IMR-90 (cell line): ENCODE results near the gene PCDHB12. TPM values are rescaled to one million over a fixed set of nuclear protein-coding genes. Genes with fewer than 3 reads are reported as not detected.

Experiments
- ATAC-seq: fragments of 200-7000 bp; cut with Tn5 transposase; 2 replicates; pipeline ENCODE4 v1.9.1; 2020; ENCODE audit warnings: low read depth, mild to moderate bottlenecking, moderate library complexity
- BruUV-seq: library from RNA; stranded (reverse); fragments of 400-500 nt; replicated peaks from 2 replicates; lab custom pipeline; 2021; lab: Mats Ljungman, UMichigan
- CTCF ChIA-PET: fragments of 300-600 bp; formaldehyde crosslinking; extraction: SDS; loops from one replicate; lab custom pipeline; 2021; ENCODE audit warnings: antibody characterized with exemption; lab: Yijun Ruan, JAX
- POLR2A ChIA-PET: fragments of 300-600 bp; sonication (Branson Sonifier 250); formaldehyde crosslinking; loops from one replicate; lab custom pipeline; 2022; ENCODE audit warnings: antibody characterized with exemption; ENCODE audit not compliant: unreplicated experiment; lab: Charles Lee
- DNase-seq: peaks from one replicate; pipeline ENCODE4 v3.0.0; 2013
- H2AFZ ChIP-seq: replicated peaks from 2 replicates; pipeline ENCODE3; 2013; ENCODE audit warnings: low read length, mild to moderate bottlenecking; ENCODE audit not compliant: poor library complexity
- H2AK5ac ChIP-seq: 2 replicates; pipeline ENCODE4 v1.6.1; 2013; ENCODE audit warnings: low read depth, low read length, inconsistent platforms
- H2AK9ac ChIP-seq: replicated peaks from 2 replicates; pipeline ENCODE3; 2013; ENCODE audit warnings: mild to moderate bottlenecking, low read depth, low read length, moderate library complexity; ENCODE audit not compliant: poor library complexity
- H2BK120ac ChIP-seq: 2 replicates; pipeline ENCODE4 v1.6.1; 2013; ENCODE audit warnings: low read depth, low read length, inconsistent platforms
- H2BK15ac ChIP-seq: 3 replicates; pipeline ENCODE4 v1.6.1; 2013; ENCODE audit warnings: low read depth, low read length, inconsistent platforms
- H2BK20ac ChIP-seq: 2 replicates; pipeline ENCODE4 v1.6.1; 2013; ENCODE audit warnings: low read depth, mild to moderate bottlenecking, inconsistent platforms, low read length, moderate library complexity
- H2BK5ac ChIP-seq: 2 replicates; pipeline ENCODE4 v1.6.1; 2013; ENCODE audit warnings: mild to moderate bottlenecking, low read depth, low read length, inconsistent platforms; ENCODE audit not compliant: poor library complexity, severe bottlenecking
- H3K14ac ChIP-seq: replicated peaks from 2 replicates; pipeline ENCODE4 v1.6.1; 2013; ENCODE audit warnings: low read depth, low read length, inconsistent platforms
- H3K18ac ChIP-seq: 2 replicates; pipeline ENCODE4 v1.6.1; 2013; ENCODE audit warnings: low read depth, low read length, control low read depth
- H3K23ac ChIP-seq: 2 replicates; pipeline ENCODE4 v1.6.1; 2013; ENCODE audit warnings: low read depth, low read length, inconsistent platforms
- H3K27ac ChIP-seq: 2 replicates; pipeline ENCODE4 v1.5.1; 2013; ENCODE audit warnings: mild to moderate bottlenecking, control low read depth, low read length; ENCODE audit not compliant: insufficient read depth
- H3K27me3 ChIP-seq: 2 replicates; pipeline ENCODE4 v1.6.1; 2013; ENCODE audit warnings: low read length; ENCODE audit not compliant: control insufficient read depth, insufficient read depth
- H3K36me3 ChIP-seq: 2 replicates; pipeline ENCODE4 v1.6.1; 2013; ENCODE audit warnings: low read length, mixed read lengths; ENCODE audit not compliant: control insufficient read depth, insufficient read depth
- H3K4ac ChIP-seq: 2 replicates; pipeline ENCODE4 v1.6.1; 2013; ENCODE audit warnings: low read depth, low read length, inconsistent platforms
- H3K4me1 ChIP-seq: 2 replicates; pipeline ENCODE4 v1.6.1; 2013; ENCODE audit warnings: low read length, mixed read lengths; ENCODE audit not compliant: control insufficient read depth, insufficient read depth
- H3K4me2 ChIP-seq: 2 replicates; pipeline ENCODE4 v1.6.1; 2013; ENCODE audit warnings: low read depth, mild to moderate bottlenecking, control low read depth, low read length, moderate library complexity
- H3K4me3 ChIP-seq: 2 replicates; pipeline ENCODE4 v1.5.1; 2013; ENCODE audit warnings: low read depth, mild to moderate bottlenecking, control low read depth, low read length, moderate library complexity; ENCODE audit not compliant: insufficient read depth
- H3K56ac ChIP-seq: 2 replicates; pipeline ENCODE4 v1.6.1; 2013; ENCODE audit warnings: low read length, inconsistent platforms; ENCODE audit not compliant: insufficient read depth; ENCODE audit errors: extremely low read depth
- H3K79me1 ChIP-seq, 2 experiments: 2 replicates each; pipeline ENCODE4 v1.6.1; 2013; ENCODE audit warnings: low read length in 2 of 2, inconsistent platforms in 1 of 2, low read depth in 1 of 2
- H3K9ac ChIP-seq: 2 replicates; pipeline ENCODE4 v1.6.1; 2013; ENCODE audit warnings: low read depth, low read length, control low read depth
- H3K9me1 ChIP-seq: 2 replicates; pipeline ENCODE4 v1.6.1; 2013; ENCODE audit warnings: low read length, inconsistent platforms; ENCODE audit not compliant: insufficient read depth
- H3K9me3 ChIP-seq: 2 replicates; pipeline ENCODE4 v1.6.1; 2013; ENCODE audit warnings: low read length; ENCODE audit not compliant: control insufficient read depth, insufficient read depth
- H4K20me1 ChIP-seq: 2 replicates; pipeline ENCODE4 v1.6.1; 2013; ENCODE audit warnings: low read length, inconsistent platforms; ENCODE audit not compliant: insufficient read depth
- H4K5ac ChIP-seq: 2 replicates; pipeline ENCODE4 v1.6.1; 2013; ENCODE audit warnings: mild to moderate bottlenecking, low read depth, low read length, control low read depth
- H4K8ac ChIP-seq, 2 experiments: 2 replicates each; pipeline ENCODE4 v1.6.1; 2013; ENCODE audit warnings: low read depth in 2 of 2, low read length in 2 of 2, control low read depth in 1 of 2, inconsistent platforms in 1 of 2
- H4K91ac ChIP-seq: 2 replicates; pipeline ENCODE4 v1.6.1; 2013; ENCODE audit warnings: low read depth, low read length, inconsistent platforms; ENCODE audit not compliant: insufficient read depth
- BHLHE40 ChIP-seq: fragments of 150-350 bp; IDR thresholded peaks from 2 replicates; pipeline ENCODE4 v1.6.1; 2016; ENCODE audit warnings: mild to moderate bottlenecking, low read depth, low read length
- CEBPB ChIP-seq: IDR thresholded peaks from 2 replicates; pipeline ENCODE4 v1.6.1; 2012; ENCODE audit warnings: low read depth, low read length, improper control_type of control experiment
- CHD1 ChIP-seq: IDR thresholded peaks from 2 replicates; pipeline ENCODE4 v1.6.1; 2012; ENCODE audit warnings: low read depth, low read length, improper control_type of control experiment
- ELK1 ChIP-seq: fragments of 150-350 bp; IDR thresholded peaks from 2 replicates; pipeline ENCODE4 v1.6.1; 2016; ENCODE audit warnings: low read depth, mild to moderate bottlenecking, low read length, moderate library complexity, borderline replicate concordance
- FOS ChIP-seq: fragments of 150-350 bp; IDR thresholded peaks from 2 replicates; pipeline ENCODE4 v1.6.1; 2016; ENCODE audit warnings: low read depth, low read length
- MAFK ChIP-seq: IDR thresholded peaks from 2 replicates; pipeline ENCODE4 v1.6.1; 2012; ENCODE audit warnings: low read depth, low read length, improper control_type of control experiment
- MAZ ChIP-seq: IDR thresholded peaks from 2 replicates; pipeline ENCODE4 v1.6.1; 2012; ENCODE audit warnings: low read depth, mild to moderate bottlenecking, low read length, improper control_type of control experiment, moderate library complexity, borderline replicate concordance
- MXI1 ChIP-seq: IDR thresholded peaks from 2 replicates; pipeline ENCODE4 v1.6.1; 2012; ENCODE audit warnings: low read depth, mild to moderate bottlenecking, low read length, moderate library complexity, borderline replicate concordance
- NFE2L2 ChIP-seq: fragments of 150-350 bp; IDR thresholded peaks from 2 replicates; pipeline ENCODE4 v1.6.1; 2016; ENCODE audit warnings: low read depth, mild to moderate bottlenecking, low read length
- POLR2A ChIP-seq: IDR thresholded peaks from 2 replicates; pipeline ENCODE4 v1.6.1; 2012; ENCODE audit warnings: mild to moderate bottlenecking, low read depth, low read length
- RAD21 ChIP-seq: IDR thresholded peaks from 2 replicates; pipeline ENCODE4 v1.6.1; 2012; ENCODE audit warnings: low read length, improper control_type of control experiment
- RCOR1 ChIP-seq: IDR thresholded peaks from 2 replicates; pipeline ENCODE4 v1.6.1; 2012; ENCODE audit warnings: mild to moderate bottlenecking, low read length, improper control_type of control experiment; ENCODE audit not compliant: insufficient replicate concordance
- RFX5 ChIP-seq: IDR thresholded peaks from 2 replicates; pipeline ENCODE4 v1.8.0; 2012; ENCODE audit warnings: low read depth, mild to moderate bottlenecking, low read length, moderate library complexity
- SMC3 ChIP-seq: fragments of 150-350 bp; IDR thresholded peaks from 2 replicates; pipeline ENCODE4 v1.6.1; 2016; ENCODE audit warnings: low read depth, mild to moderate bottlenecking, antibody characterized with exemption, low read length, moderate library complexity
- USF2 ChIP-seq: fragments of 150-350 bp; IDR thresholded peaks from 2 replicates; pipeline ENCODE4 v1.6.1; 2017; ENCODE audit warnings: mild to moderate bottlenecking, antibody characterized with exemption, low read length, low read depth
- WGBS, 2 experiments: methylation state at CpG; one replicate each; pipeline versions ENCODE4 v1.1.5 to v1.1.7; 2013; ENCODE audit warnings: missing lambda C conversion rate in 2 of 2; ENCODE audit not compliant: insufficient read length in 1 of 2; ENCODE audit errors: extremely low coverage in 2 of 2; 5-methylcytosine and 5-hydroxymethylcytosine counted together
- dilution Hi-C: fragments of 300-500 bp; cut with HindIII; formaldehyde crosslinking; loops from one replicate; pipeline ENCODE4 v1.14.3; 2018; ENCODE audit warnings: low sequenced_read_pairs; ENCODE audit not compliant: unreplicated experiment
- in situ Hi-C: fragments of 300-500 bp; cut with MboI; formaldehyde crosslinking; loops from 3 replicates; pipeline ENCODE4 v1.14.3; 2019; ENCODE audit warnings: low sequenced_read_pairs, inconsistent platforms, mixed read lengths
- intact Hi-C: fragments of 100-400 bp; cut with micrococcal nuclease; formaldehyde crosslinking; loops from 2 replicates; pipeline ENCODE4 v1.10.0; 2022
- polyA plus RNA-seq, 3 experiments: library from polyadenylated mRNA; depleted of rRNA; stranded (reverse); fragments of >200 nt; gene quantifications; 2 replicates each; pipeline ENCODE4 v1.2.3, GENCODE V29; 2012; ENCODE audit warnings: low replicate concordance in 1 of 3
- total RNA-seq: library from RNA; depleted of rRNA; stranded (reverse); fragments of >200 nt; gene quantifications from 2 replicates; pipeline ENCODE4 v1.2.3, GENCODE V29; 2012
- TF ChIP-seq, protein P1 (sequence below): conservative IDR thresholded peaks from 2 replicates; pipeline ENCODE4 v1.5.1; 2012; ENCODE audit warnings: mild to moderate bottlenecking, low read depth, low read length, improper control_type of control experiment

The PCDHB12 gene
- total and polyA plus RNA-seq, 2 of the 4 experiments (the other 2 are of a cell fraction): 0.09 to 0.18 TPM

DNA sequence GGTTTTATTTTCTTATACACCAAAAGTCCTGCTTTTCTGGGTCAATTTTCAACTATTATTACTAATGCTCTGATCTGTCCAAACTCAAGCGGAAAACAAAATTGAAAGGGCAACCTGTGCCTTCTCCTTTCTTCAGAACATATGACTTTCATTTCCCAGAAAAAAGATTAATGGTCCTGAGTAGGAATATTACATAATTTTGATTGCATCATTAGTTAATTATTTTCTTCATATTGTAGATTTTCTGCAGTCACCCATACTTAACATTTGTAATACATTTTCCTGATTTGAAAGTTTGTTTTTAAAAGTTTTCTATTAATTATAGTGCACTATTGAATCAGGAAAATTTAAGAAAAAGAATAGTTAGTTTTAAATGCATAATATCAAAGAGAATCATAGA, 32.6 kb upstream of the PCDHB12 start:
- intact Hi-C loops: no loop called here

More for the DNA sequence above, 32.6 kb upstream of the PCDHB12 start:
- in situ Hi-C loops (no loop called here), dilution Hi-C loops (no loop called here)
- Histone ChIP-seq H3K36me3 (no peaks in the 10 kb centered on the region), H2BK120ac (no peak overlapping the region), H3K9ac (no peak overlapping the region), H3K4me2 (no peak overlapping the region), H3K9me1 (no peaks in the 10 kb centered on the region), H2AFZ (no peak overlapping the region), H3K9me3 (peaks cover 22% of the 10 kb centered on the region; the same call in 1 of the 2 replicates), H2AK9ac (no peak overlapping the region), H2BK15ac (no peak overlapping the region), H3K18ac (no peak overlapping the region), H3K79me1 (no peaks in the 10 kb centered on the region), H4K20me1 (no peaks in the 10 kb centered on the region), H3K4me3 (no peak overlapping the region), H3K4me1 (no peaks in the 10 kb centered on the region), H4K5ac (no peak overlapping the region), H3K27ac (no peak overlapping the region), H4K91ac (no peak overlapping the region), H3K56ac (no peak overlapping the region), H4K8ac (no peak overlapping the region), H3K23ac (no peak overlapping the region), H2BK5ac (no peak overlapping the region), H2BK20ac (no peak overlapping the region), H3K14ac (no peak overlapping the region), H3K4ac (no peak overlapping the region), H3K27me3 (no peaks in the 10 kb centered on the region), H2AK5ac (no peak overlapping the region)
- TF ChIP-seq SMC3 (no peak), USF2 (no peak), NFE2L2 (no peak), ELK1 (no peak), POLR2A (no peak), FOS (no peak), MAZ (no peak), RCOR1 (no peak), MAFK (no peak), RFX5 (no peak), RAD21 (no peak), CEBPB (no peak), BHLHE40 (no peak), MXI1 (no peak), CHD1 (no peak)
- TF ChIP-seq, protein P1, sequence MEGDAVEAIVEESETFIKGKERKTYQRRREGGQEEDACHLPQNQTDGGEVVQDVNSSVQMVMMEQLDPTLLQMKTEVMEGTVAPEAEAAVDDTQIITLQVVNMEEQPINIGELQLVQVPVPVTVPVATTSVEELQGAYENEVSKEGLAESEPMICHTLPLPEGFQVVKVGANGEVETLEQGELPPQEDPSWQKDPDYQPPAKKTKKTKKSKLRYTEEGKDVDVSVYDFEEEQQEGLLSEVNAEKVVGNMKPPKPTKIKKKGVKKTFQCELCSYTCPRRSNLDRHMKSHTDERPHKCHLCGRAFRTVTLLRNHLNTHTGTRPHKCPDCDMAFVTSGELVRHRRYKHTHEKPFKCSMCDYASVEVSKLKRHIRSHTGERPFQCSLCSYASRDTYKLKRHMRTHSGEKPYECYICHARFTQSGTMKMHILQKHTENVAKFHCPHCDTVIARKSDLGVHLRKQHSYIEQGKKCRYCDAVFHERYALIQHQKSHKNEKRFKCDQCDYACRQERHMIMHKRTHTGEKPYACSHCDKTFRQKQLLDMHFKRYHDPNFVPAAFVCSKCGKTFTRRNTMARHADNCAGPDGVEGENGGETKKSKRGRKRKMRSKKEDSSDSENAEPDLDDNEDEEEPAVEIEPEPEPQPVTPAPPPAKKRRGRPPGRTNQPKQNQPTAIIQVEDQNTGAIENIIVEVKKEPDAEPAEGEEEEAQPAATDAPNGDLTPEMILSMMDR: no peak
- BruUV-seq: no TSS peak
- CTCF ChIA-PET: no interaction called here
- no peak for ATAC-seq
- POLR2A ChIA-PET: no interaction called here
- no peak for DNase-seq
- no CpG with 5 or more reads among the region's 1 CpG for WGBS, 2 experiments
